Lung (tissue), 12 donors: Measurements from ENCODE around the gene TRAPPC14. TPM values are rescaled to one million over a fixed set of nuclear protein-coding genes. Genes with fewer than 3 reads are reported as not detected.

Experiments used
- ATAC-seq: fragments of 200-7000 bp; cut with Tn5 transposase; one replicate; pipeline ENCODE4 v1.9.1; 2020; ENCODE audit warnings: moderate number of reproducible peaks; ENCODE audit not compliant: insufficient read depth, low FRiP score
- DNase-seq, 3 donors: peaks; one replicate each; pipeline ENCODE4 v3.0.0-alpha.2; 2013 to 2017
- H3K27ac ChIP-seq, 2 donors: one replicate each; pipeline ENCODE4 v1.5.1; 2013; ENCODE audit warnings: mild to moderate bottlenecking in 2 of 2, moderate library complexity in 2 of 2, control low read depth in 1 of 2, inconsistent platforms in 1 of 2, low read depth in 1 of 2, low read length in 1 of 2
- H3K27me3 ChIP-seq, 3 donors: one replicate each; pipeline ENCODE4 v1.5.1; 2013; ENCODE audit warnings: low read length in 2 of 3; ENCODE audit not compliant: control insufficient read depth in 3 of 3, insufficient read depth in 3 of 3
- H3K36me3 ChIP-seq, 4 donors: one replicate each; pipeline ENCODE4 v1.5.1; 2013; ENCODE audit warnings: low read length in 4 of 4, mild to moderate bottlenecking in 1 of 4, moderate library complexity in 1 of 4; ENCODE audit not compliant: control insufficient read depth in 4 of 4, insufficient read depth in 4 of 4
- H3K4me1 ChIP-seq, 5 donors: one replicate each; pipeline ENCODE4 v1.5.1; 2013; ENCODE audit warnings: low read length in 5 of 5, mild to moderate bottlenecking in 2 of 5, moderate library complexity in 1 of 5; ENCODE audit not compliant: control insufficient read depth in 5 of 5, insufficient read depth in 5 of 5
- H3K4me3 ChIP-seq: one replicate; pipeline ENCODE4 v1.5.1; 2013; ENCODE audit warnings: mild to moderate bottlenecking, control low read depth, moderate library complexity
- H3K9ac ChIP-seq, 2 donors: one replicate each; pipeline ENCODE4 v1.5.1; 2013; ENCODE audit warnings: low read length in 2 of 2, control low read depth in 1 of 2; ENCODE audit not compliant: insufficient read depth in 1 of 2
- H3K9me3 ChIP-seq, 4 donors: one replicate each; pipeline ENCODE4 v1.5.1; 2013; ENCODE audit warnings: low read length in 3 of 4, mild to moderate bottlenecking in 1 of 4, moderate library complexity in 1 of 4; ENCODE audit not compliant: control insufficient read depth in 4 of 4, insufficient read depth in 3 of 4
- WGBS, 2 donors: extraction: QIAGEN DNeasy Blood & Tissue Kit; methylation state at CpG; one replicate each; pipeline ENCODE4 v1.1.7; 2013; 5-methylcytosine and 5-hydroxymethylcytosine counted together
- polyA plus RNA-seq, 2 donors: library from polyadenylated mRNA; stranded (reverse); fragments of 200-250 nt; gene quantifications; one replicate each; pipeline ENCODE4 v1.2.1, GENCODE V29; 2013
- total RNA-seq, 2 donors: library from RNA; depleted of rRNA in 1 of 2; stranded (reverse); fragments of >200 nt in 1 of 2; gene quantifications; one replicate each; pipeline ENCODE4 v1.2.1, GENCODE V29; 2014 to 2021
- TF ChIP-seq, protein P1 (sequence below): IDR thresholded peaks from 2 replicates; pipeline ENCODE4 v1.5.1; 2012; ENCODE audit warnings: mild to moderate bottlenecking; ENCODE audit errors: control extremely low read depth, extremely low read depth
- donor health status: control.
- donor health status: control.
- donor health status: Bipolar disorder and iron deficiency.
- donor health status: healthy.
- donor health status: DM: yes; HTN: yes; CAD: no.

TRAPPC14 gene
- total and polyA plus RNA-seq, 4 donors = 9.8 to 27.9 (median 19.5) TPM

DNA sequence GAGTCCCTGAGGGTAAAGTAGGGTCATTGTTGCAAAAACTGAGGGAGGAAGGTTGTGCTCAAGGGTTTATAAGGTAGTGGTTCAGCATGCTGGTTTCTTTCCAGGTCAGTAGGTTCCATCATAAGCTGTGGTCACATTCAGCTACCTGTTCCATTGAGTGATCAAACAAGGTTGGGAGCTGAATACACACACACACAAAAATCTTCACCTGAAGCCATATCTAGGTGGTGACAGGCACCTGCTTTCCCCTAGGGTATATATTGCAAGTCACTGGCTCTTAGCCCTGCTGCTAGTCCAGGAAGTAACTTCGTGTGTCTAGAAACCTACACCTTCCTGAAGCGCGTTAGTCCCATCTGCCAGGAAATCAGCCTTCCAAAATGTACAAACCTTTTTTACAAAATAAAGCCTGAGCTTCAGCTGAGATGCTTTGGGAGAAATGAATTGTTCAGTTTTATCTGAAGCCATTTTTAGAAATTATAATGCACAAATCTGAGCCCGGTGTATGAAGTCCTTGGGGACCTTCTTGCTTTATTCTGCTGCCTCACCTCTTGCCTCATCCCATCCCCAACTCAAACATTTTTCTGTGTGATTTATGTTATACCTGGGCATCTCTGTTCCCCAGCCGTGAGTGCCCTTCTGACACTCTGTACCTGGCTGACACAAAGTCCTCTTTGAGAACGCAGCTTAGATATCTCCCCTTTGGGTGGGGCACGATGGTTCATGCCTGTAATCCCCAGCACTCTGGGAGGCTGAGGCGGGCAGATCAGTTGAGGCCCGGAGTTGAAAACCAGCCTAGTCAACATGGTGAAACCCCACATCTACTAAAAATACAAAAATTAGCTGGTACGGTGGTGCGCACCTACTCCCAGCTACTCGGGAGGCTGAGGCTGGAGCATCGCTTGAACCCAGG, 20.4 kb downstream of the TRAPPC14 start:
- 73 to 76% methylated on average over 13 of the region's 13 CpGs for WGBS, 2 donors
- DNase-seq = no peak
- Histone ChIP-seq H3K9ac (no peak overlapping the region), H3K4me1 (no peaks in the 10 kb centered on the region), H3K9me3 (no peaks in the 10 kb centered on the region), H3K4me3 (no peak overlapping the region), H3K27me3 (no peaks in the 10 kb centered on the region), H3K36me3 (no peaks in the 10 kb centered on the region), H3K27ac (no peak overlapping the region)
- no peak for ATAC-seq
- TF ChIP-seq, protein P1, sequence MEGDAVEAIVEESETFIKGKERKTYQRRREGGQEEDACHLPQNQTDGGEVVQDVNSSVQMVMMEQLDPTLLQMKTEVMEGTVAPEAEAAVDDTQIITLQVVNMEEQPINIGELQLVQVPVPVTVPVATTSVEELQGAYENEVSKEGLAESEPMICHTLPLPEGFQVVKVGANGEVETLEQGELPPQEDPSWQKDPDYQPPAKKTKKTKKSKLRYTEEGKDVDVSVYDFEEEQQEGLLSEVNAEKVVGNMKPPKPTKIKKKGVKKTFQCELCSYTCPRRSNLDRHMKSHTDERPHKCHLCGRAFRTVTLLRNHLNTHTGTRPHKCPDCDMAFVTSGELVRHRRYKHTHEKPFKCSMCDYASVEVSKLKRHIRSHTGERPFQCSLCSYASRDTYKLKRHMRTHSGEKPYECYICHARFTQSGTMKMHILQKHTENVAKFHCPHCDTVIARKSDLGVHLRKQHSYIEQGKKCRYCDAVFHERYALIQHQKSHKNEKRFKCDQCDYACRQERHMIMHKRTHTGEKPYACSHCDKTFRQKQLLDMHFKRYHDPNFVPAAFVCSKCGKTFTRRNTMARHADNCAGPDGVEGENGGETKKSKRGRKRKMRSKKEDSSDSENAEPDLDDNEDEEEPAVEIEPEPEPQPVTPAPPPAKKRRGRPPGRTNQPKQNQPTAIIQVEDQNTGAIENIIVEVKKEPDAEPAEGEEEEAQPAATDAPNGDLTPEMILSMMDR = no peak

DNA sequence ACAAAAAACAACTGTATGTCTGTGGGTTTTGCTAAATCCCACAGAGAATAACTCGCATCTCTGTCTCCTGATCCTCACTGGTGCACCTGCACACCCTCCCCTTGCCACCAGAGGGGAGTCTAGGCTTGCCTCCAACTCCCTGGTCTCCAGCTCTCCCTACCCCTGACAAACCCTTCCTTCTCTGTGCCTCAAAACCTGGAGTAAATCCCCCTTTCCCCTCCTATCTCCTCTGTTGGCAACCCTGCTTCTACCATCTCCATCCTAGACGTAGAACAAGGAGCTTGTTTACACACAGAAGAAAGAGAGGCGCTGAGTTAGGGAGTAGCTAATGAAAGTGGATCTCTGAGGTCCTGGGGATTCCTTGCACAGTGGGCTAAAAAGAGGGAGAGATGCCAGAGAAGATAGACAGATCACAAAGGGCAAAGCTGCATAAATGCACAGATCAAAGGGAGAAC, 25.8 kb downstream of the TRAPPC14 start:
- peak; percentile 63 to 72 (median 65) for DNase-seq
- no peaks in the 10 kb centered on the region for H3K27me3 ChIP-seq
- TF ChIP-seq, protein P1 = peak; percentile 85
- peak overlapping the region in 1 of 2 donors; percentile 11 for H3K9ac ChIP-seq
- no peak overlapping the region for H3K27ac ChIP-seq
- no peak overlapping the region for H3K4me3 ChIP-seq
- peaks cover 0 to 9% (median 5%) of the 10 kb centered on the region in 5 donors for H3K4me1 ChIP-seq
- ATAC-seq = peak; percentile 70
- 22 to 27% methylated on average over 3 of the region's 3 CpGs for WGBS, 2 donors
- H3K36me3 ChIP-seq = no peaks in the 10 kb centered on the region
- no peaks in the 10 kb centered on the region for H3K9me3 ChIP-seq

DNA sequence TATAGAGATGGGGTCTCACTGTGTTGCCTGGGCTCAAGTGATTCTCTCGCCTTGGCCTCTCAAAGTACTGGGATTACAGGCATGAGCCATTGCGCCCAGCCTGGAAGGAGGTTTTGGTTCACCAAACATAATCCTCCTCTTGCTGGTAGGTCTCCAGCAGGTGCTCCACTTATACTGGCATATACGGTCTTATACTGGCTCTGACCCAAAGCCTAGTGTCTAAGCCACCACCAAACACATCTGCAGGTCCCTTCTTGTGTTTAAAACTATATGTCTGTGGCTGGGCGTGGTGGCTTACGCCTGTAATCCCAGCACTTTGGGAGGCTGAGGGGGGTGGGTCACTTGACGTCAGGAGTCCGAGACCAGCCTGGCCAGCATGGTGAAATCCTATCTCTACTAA, 26.4 kb downstream of the TRAPPC14 start:
- Histone ChIP-seq H3K9me3 (no peaks in the 10 kb centered on the region), H3K4me3 (no peak overlapping the region), H3K4me1 (peaks cover 0 to 10% (median 5%) of the 10 kb centered on the region in 5 donors), H3K9ac (no peak overlapping the region), H3K36me3 (no peaks in the 10 kb centered on the region), H3K27me3 (no peaks in the 10 kb centered on the region), H3K27ac (no peak overlapping the region)
- DNase-seq = no peak
- WGBS, 2 donors = 62 to 71% methylated on average over 7 of the region's 7 CpGs
- no peak for ATAC-seq
- TF ChIP-seq, protein P1 = no peak
